ENCODE results near the gene TMEM132E.

TMEM132E gene

DNA sequence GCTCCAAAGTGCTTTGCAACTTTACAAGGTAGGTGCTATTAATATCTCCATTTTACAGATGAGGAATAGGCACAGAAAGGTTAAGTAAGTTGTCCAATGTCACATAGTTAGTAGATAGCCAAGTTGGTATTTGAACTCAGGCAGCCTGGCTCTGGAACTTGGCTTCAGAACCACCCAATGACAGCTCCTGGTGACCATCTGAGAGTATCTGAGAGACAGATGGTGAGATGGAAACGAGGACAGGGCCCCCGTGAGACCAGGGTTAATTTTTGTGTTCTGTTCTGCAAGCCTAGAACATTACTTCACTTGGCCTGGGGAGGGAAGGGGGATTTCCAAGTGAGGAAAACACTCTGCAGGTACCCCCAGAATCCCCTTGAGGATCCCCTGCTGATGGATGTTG lies 9.8 kb upstream of the TMEM132E start:
- no peak for DNase-seq

DNA sequence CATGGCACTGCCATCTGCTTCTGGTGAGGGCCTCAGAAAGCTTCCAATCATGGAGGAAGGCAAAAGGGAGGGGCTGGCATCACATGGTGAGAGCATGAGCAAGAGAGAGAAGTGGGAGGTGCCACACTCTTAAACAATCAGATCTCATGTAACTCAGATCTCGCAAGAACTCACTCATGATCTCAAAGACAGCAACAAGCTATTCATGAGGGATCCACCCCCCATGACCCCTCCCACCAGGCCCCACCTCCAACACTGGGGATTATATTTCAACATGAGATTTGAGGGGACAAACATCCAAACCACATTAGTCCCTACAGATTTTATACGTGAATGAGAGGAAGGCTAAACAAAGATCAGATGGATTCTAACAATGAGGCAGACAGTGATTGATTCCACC lies 8.9 kb upstream of the TMEM132E start:
- DNase-seq, result no peak

DNA sequence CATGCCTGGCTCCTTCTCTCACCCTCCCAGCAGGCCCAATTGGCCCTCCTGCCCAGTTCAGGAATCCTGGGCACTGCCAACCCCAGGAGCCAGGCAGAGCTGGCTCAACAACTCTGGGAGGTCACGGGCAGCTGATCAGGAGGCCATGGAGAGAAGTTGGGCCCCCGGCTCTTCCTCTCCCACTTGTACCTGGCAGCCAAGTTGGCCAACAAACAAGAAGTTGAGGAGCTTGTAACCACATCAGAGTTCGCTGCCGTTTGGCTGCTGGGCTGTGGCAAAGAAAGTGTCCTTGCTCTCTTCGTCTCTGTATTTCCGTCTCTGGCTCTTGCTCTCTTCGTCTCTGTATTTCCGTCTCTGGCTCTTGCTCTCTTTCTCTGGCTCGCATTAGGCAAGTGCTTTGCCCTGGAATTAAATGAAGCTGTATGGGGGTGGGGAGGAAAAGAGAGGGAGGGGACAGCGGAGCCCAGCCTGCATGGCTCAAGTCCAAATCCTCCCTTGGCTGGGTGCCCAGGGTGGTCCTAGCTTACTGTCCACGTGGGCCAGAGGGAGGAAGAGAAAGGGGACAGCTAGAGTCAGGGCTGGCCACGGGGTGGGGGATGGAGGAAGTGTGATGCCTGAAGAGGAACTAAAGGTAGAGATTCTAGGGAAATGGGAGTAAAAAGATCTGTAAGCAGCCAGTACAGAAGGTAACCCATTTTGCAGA lies 7.8 kb upstream of the TMEM132E start:
- no peak for DNase-seq

DNA sequence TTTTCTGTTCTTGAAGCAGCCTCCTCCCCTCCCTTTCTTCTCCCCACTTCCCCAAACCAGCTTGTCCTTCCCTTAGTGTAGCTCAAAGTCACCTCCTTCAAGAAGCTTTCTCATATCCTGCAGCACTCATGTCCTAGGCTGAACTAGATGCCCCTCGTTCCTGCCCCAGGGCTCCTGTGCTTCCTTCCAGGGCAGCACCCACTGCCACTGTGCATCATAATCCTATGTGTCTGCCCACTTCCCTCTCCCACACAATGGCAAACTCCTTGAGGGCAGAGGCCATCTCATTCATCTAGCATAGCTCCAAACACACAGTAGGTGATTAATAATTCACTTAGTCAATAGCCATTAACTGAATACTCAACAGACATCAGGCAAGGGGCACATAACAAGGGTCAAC lies 6.9 kb upstream of the TMEM132E start:
- no peak for DNase-seq

DNA sequence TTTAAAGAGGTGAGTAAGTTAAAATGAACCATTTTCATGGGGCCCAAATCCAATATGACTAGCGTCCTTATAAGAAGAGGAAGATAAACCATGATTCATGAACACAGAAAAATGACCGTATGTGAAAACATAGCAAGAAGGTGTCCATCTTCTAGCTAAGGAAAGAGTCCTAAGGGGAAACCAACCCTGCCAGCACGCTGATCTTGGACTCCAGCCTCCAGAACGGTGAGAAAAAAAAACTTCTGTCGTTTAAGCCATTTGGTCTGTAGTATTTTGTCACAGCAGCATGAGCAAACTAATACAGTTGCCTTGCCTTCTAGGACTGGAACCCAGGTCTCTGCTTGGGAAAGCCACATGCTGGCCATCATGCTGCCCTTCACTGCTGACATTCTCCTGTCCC lies 4.2 kb upstream of the TMEM132E start:
- DNase-seq, result no peak

DNA sequence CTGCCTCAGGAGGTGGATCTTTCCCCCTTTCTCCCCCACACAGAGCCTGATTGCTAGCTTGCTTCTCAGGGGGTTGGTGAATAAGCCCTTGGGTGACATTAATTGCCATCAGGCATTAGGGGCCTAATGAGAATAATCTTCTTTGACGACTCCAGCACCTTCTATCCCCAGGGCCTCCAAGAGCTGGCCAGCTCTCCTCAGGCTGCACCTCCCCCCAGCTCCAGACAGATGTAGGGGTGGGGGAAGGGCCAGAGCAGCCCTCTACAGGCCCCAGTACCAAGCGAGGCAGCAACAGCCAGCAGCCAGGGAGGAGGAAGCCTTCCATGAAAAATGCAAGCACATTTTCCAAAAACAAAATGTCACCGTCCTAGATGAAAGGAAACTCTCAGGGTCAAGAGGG lies 1.4 kb upstream of the TMEM132E start:
- DNase-seq, result no peak

DNA sequence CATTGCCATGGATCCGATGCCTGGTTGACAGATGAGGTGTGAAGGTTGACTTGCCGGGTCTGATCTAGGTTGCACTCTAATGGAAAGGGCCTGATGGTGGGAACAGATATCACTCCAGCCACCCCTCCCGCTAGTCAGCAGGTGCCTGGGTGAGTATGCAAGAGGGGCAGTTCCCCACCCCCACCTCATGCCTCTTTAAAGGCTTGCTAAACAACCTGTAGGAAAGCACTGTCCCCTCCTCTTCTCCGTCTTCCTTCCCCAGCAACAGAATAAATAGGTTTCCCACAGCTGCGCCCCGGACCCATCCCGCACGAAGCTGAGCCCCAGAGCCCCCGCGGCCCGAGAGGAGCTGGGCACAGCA lies 746 bp upstream of the TMEM132E start:
- no peak for DNase-seq

DNA sequence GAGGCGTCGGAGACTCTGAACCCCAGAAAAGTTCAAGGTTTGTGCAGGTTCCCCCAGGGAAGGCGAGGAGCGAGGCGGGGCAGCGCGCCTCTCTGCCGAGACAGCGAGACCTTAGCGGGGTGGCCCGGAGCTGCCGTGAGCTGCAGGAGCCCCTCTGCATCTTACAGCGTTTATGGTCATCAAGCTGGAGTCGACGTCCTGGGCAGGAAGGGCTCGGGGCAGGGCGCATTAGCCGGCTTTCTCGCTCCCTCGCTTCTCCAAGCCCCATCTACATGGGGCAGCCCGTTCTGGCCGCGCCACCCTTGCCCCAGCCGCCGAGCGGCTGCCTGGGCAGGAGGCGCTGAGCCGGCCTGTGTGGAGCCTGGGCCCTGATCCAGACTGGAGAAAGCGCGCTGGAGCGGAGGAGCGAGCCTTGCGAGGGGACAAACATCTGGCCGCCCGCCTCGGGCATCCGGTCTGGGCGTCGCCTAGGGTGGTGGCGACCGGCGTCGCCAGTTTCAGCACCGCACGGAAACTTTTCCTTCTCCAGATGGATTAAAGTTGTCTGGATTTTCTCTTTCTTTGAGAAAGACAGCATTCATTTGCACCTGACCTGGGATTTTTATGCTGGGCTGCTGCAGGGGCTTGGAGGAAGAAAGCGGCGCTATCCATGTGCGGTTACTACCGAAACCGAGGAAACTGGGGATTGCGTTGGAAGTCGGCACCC lies 750 bp downstream of the TMEM132E start:
- DNase-seq, result no peak

DNA sequence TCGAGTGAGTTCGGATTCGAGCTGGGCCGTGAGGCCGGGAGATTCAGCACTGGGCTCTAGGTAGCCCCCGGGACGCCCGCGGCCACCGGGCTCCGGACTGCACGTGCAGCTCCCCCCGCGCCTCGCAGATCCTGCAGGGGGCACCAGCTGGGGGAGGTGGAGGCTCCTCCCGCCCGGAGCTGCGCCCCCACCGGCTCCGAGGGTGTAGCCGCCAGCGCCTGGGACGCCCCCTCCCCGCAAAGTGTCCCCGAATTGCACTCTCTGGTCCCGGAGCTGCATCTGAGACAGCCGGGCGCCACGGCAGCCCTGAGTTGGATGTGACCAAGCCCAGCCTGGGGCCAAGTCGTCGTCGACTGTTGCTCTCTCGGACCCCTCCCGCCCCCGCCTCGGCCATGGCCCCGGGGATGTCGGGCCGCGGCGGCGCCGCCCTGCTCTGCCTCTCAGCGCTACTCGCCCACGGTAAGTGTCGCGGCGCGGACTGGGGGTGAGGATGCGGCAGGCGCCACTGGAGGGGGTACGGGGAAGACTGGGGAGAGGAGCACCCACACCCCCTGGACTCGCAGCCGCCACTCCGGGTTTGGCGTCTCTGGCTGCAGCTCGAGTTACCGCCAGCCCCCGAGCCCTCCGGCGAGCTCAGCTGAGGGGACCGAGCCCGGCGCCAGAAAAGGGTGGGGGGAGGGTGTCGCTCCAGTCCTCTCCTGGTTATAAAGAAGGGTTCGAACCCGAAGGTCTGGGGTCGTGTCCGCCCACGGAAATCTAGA lies 1.5 kb downstream of the TMEM132E start:
- no peak for DNase-seq

DNA sequence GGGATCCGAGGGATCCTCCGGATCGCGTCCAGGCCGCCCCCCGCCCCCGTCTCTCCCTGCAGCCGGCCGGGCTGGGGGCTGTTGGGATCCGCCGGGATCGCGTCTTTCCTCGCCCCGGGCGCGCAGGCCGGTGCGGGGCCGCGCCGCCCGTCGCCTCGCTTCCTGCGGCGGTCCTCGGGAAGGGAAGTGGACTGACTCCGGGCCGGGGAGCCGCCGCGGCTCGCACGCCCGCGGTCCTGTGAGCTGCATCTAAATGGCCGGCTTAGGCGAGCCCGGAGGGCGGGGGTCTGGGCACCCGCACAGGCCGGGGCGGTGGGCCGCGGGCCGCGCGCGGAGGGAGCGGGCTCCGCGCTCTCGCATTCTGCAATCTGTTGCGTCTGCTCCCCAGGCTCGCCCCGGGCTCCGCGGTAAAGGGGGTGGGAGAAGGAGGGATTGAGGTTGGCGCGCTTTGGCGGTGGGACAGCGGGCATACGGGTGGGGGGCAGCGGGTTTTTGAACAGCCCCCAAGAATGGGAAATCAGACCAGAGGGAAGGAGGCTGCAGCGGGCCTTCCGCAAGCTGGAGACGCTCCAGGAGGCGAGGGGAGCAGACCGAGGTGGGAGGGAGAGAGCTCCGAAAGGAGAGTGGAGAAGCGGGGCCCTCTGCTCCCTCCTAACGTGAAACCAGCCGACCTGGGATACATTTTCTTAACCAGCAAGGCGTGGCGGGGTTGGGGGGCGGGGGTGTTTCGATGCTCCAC lies 2.2 kb downstream of the TMEM132E start:
- DNase-seq, result no peak

DNA sequence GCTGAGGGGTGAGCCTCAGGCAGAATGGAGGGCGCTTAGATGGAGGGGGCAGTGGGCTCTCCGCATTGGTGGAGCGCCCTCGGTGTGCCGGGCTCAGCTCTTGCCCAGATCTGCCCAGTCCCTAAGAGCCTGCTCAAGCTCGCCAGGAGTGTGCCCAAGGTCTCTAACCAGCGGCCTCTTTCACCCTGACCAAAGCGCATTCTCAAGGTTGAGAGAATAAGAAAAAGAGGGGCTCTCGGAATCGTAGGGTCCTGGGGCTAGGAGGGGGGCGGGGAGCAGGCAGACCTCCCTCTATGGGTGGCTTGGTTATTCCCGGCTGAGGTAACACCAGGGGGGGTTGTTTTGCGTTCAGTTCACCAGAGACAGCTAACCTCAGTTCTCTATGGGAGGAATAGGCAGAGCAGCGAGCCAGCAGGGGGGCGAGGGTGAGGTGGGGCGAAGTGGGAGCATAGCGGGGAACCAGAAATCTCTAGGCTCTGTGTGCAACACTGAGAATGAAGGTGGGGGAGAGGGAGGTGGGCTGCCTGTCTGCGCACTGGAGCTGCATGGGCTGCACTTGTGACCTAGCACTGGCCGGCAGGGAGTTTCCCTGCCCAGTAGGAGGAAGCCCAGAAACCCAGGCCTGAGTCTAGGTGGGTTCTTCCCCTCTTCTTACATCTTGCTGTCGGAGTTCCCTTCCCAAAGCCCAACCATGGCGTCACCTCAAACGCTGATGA lies 3.0 kb downstream of the TMEM132E start:
- DNase-seq, result no peak

DNA sequence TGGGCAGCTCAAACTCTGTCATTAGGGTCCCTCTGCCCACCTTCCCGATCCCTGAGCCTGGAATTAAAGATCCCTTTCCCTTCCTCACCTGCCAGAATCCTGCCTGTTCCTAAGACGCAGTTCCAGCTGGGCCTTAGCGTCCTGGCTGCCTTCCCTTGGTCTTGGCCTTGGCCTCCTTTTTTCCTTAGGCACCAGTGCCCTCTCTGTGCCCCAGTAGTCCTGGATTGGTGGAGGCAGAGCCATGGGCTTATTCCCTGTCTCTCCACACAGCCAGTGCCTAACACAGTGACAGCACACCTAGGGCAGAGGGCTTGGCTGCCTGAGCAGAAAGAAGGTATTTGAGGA lies 3.5 kb downstream of the TMEM132E start:
- DNase-seq, result no peak

DNA sequence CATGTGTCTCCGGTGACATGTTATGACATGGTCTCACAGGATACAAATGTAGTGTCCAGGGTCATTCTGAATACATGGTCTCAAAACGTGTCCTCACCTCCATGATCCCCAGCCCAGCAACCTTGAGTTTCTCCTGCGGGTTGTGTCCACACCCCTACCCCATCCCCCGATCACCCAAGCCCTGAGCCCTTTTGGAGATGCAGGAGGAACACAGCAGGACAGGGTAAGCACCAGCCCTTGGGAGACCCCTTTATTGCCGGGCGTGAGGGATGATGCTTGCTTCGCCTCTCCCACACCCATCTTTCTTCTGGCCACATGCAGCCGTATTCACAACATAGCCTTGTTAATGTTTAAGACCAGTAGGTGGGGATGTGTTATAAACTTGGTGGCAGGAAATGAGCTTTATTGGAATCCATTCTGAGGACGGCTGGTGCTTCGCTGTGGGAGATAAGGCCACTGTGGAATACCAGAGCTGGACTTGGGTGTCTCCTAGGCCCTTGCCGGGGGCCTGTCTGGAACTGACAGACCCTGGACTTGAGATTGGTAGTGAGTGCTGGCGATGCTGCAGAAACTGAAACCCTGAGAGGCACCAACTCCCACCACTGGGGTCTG lies 5.5 kb downstream of the TMEM132E start:
- peak; percentile 54 for DNase-seq

DNA sequence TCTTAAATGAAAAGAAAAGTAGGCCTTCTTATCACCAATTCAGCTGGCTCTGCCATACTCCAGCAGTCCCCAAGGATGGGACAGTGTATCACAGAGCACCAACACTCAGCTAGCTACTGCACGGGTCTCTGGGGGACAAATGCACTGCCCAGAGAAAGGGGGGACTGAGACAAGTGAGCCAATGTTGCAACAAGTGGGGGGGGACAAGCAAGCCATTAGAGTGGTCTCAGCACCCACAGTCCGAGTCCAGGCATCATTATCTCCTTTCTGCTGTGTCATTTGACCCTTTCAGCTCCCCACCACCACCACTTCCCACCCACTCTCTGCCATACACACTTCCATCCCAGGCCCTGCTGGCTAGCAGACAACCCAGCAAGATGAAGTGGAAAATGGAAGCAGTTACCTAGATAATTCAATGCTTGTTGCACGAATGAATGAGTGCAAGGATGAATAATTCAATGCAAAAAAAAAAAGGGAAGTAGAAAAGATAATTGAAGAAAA lies 7.0 kb downstream of the TMEM132E start:
- no peak for DNase-seq

DNA sequence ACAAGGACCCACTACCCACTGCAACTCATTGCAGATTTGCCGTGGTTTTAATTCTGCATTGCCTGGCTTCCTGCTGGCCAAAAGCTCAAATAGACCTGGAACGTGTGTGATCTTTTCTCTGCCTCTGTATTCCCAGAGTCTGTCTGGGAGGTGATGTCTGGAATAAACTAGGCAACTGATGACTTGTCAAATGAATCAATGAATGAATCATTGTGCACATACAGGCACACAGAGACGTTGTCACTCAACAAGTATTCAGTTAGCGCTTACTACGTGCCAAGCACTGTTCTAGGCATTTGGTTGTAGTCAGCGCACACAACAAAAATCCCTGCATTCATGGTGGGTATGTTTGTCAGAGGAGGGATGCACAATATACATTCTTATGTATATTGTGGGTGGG lies 8.9 kb downstream of the TMEM132E start:
- no peak for DNase-seq

DNA sequence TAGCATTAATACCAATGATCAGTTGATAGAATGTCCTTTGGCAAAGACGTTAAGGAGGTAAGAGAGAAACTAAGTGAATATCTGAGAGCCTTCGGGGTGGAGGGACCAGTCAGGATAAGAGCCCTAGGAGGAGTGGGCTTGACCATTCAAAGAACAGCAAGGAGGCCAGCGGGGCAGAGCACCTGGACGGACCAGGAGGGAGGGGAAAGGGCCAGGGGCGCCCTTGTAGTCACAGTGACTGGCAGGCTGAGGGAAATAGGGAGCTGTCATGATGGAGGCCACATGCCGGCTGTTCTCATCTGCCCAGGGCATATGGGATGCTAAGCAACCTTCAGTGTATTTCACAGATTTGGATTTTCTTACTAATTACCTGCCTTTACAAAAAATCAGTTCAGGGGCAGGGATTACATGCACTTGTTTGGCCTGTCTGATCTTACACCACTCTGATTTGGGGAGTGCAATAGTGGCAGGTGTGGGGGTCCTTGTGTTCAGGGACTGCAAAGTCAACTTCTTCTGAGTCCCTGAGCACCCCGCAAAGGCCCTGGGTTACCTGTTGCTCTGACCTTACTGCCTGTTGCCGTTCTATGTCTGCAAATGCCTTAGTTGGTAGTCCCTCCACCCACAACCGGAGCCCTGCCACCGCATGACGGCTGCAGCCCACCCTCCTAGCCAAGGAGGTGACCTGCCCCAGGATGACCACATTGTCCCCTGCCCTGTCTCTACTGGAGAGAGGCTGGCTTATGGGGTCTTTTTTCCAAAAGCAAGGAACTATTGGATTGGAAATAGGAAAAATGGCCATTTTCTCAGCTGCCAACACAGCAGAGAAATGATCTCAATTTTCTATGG lies 10.0 kb downstream of the TMEM132E start:
- DNase-seq, result no peak

DNA sequence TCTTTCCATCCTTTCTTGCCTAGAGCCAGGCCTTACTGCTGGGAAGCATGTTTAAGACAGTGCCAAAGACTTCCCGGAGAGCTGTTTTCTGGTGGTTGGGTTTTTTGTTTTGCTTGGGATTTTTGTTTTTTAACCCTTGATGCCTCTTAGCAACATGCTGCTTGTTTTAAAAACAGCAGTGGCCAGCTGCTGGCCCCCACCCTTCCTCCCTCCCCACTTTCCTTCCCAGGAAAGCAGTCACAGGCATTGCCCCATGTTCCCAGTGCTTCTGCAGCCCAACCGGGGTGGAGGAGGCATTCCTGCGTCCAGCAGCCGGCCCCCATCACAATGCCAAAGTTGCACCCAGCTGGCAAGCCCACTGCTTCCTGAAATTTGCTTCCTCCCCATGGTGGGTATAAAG lies 12.6 kb downstream of the TMEM132E start:
- no peak for DNase-seq

DNA sequence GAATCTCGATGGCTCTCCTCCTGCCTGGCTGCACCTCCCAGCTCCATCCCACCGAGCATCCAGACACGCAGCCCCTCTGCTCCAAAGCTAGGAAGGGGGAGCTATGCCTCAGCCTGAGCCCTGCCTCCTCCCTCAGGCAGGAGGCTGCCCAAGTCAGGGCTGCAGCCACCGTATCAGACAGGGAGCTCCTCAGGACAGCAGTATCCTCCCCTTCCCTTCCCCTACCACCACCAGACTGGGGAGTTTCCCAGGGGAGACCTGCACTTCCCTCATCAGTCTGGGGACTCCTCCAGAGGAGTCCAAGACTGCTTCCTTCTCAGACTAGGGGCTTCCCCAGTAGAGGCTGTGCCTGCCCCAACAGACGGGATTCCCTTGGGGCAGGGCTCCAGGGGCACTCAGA lies 17.5 kb downstream of the TMEM132E start:
- DNase-seq, result no peak

DNA sequence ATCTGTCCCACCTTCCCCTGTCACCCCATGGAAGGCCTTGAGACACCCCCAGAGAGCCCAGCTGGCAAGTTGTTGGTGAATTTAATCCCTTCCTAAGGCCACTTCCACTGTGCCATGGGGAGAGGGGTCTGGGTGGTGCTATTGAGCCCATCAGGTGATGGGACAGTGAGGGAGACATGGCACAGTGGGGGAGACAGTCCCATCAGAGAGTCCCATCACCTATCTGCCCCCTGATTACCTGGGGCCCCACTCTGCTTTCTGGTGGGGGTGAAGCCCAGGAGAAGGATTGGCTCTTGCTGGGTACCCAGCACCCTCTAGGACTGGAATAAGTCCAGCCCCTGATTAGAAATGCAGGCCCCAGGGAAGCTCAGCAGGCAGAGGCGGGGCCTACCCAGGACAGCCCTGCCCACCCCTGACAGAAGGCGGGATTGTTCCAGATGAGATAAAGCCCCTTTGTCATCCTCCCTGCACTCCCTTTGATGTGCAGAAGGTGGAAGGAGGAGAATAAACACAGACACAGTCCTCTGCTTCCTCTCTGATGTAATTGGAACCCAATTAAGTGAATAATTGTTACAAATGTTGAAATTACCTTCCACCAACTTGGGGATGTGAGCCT lies 18.9 kb downstream of the TMEM132E start:
- DNase-seq, result peak; percentile 43

DNA sequence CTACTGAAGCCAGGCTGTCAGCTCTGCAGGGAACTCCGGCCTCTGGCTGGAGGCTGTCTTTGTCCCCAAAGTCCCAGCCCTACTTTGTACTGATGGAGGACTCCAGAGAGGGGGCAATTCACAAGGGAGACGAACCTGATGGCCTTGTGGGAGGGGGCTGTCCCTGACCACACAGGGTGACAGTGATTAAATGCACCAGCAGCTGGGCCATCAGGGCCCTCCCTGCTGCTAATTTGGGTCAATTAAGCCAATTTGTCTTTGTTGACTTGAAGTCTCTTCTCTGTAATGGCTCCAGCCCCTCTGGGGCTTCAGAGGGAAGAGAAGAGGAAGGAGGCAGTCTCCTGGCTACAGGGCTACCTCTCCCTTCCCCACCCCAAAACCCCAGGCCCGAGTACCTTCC lies 22.0 kb downstream of the TMEM132E start:
- no peak for DNase-seq

DNA sequence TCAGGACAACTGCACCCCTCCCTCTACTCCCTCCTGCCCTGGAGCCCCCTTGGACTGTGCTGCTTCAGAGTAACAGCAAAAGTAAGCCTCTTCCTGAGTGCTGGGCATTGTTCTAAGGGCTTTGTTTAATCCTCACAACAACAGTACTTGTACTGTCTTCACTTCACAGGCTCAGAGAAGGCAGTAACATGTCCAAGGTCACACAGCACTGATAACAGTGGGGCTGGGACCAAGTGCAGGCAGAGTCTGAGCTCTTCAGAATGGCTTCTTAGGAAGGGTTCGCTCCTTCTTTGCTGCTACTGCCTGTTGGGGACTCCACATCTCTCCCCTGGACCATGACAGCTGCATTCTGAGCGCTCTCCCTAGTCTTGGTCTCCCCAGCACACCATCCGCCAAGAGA lies 24.6 kb downstream of the TMEM132E start:
- no peak for DNase-seq

Data from hematopoietic multipotent progenitor cell treated with erythropoietin and hydrocortisone succinate and interleukin-3 and kit ligand, for 8 days (in vitro differentiated cells).